Measurements from ENCODE around the gene MMP1.

MMP1 gene

GRCh38 chr11:102802341-102802740 lies 4.4 kb upstream of the MMP1 start:
- DNase-seq: no peak

GRCh38 chr11:102800767-102801166 lies 2.8 kb upstream of the MMP1 start:
- no peak for DNase-seq

GRCh38 chr11:102799681-102800340 lies 1.9 kb upstream of the MMP1 start:
- no peak for DNase-seq

- no peak for DNase-seq
These were observed 3.6 kb downstream of the MMP1 start for GRCh38 chr11:102794382-102794781.

- no peak for DNase-seq
These were observed 4.2 kb downstream of the MMP1 start for GRCh38 chr11:102793677-102794290.

GRCh38 chr11:102792604-102793003 lies 5.4 kb downstream of the MMP1 start:
- DNase-seq: no peak

- DNase-seq: no peak
These were observed 6.5 kb downstream of the MMP1 start for GRCh38 chr11:102791271-102792036.

GRCh38 chr11:102788334-102788995 lies 9.5 kb downstream of the MMP1 start:
- DNase-seq: no peak

- DNase-seq: no peak
These were observed 13.6 kb downstream of the MMP1 start for GRCh38 chr11:102784380-102784779.

- no peak for DNase-seq
These were observed 14.2 kb downstream of the MMP1 start for GRCh38 chr11:102783720-102784119.

- no peak for DNase-seq
These were observed 14.9 kb downstream of the MMP1 start for GRCh38 chr11:102783016-102783415.

- DNase-seq: no peak
These were observed 16.3 kb downstream of the MMP1 start for GRCh38 chr11:102781676-102782075.

- DNase-seq: no peak
These were observed 17.5 kb downstream of the MMP1 start, which contains the start of gene MMP10 for GRCh38 chr11:102780491-102780918. MMP10 (minus strand) TSS chr11:102780628; CDS start chr11:102780591, 37 bp downstream.

- no peak for DNase-seq
These were observed 21.5 kb downstream of the MMP1 start for GRCh38 chr11:102776454-102776853.

- DNase-seq: no peak
These were observed 24.6 kb downstream of the MMP1 start for GRCh38 chr11:102773386-102773785.

- DNase-seq: no peak
These were observed 26.6 kb downstream of the MMP1 start for GRCh38 chr11:102771351-102771750.

- no peak for DNase-seq
These were observed 27.8 kb downstream of the MMP1 start for GRCh38 chr11:102770191-102770590.

- DNase-seq: no peak
These were observed 30.2 kb downstream of the MMP1 start for GRCh38 chr11:102767800-102768199.

GRCh38 chr11:102763440-102763839 lies 34.5 kb downstream of the MMP1 start:
- no peak for DNase-seq

- no peak for DNase-seq
These were observed 35.6 kb downstream of the MMP1 start for GRCh38 chr11:102762361-102762767.

GRCh38 chr11:102761646-102762238 lies 36.2 kb downstream of the MMP1 start:
- no peak for DNase-seq

GRCh38 chr11:102760344-102761035 lies 37.5 kb downstream of the MMP1 start:
- DNase-seq: no peak

All from effector CD8-positive, alpha-beta T cell (primary cell).